GM15510 (cell line): ENCODE measurements around the gene RIPOR1.
A peak's percentile ranks its signal among the peaks of the same experiment; 100 is the strongest.

ENCODE experiments used
- POLR2A ChIP-seq: IDR thresholded peaks from 3 replicates; pipeline ENCODE4 v1.6.1; 2011; ENCODE audit warnings: borderline replicate concordance; ENCODE audit not compliant: insufficient read length; ENCODE audit errors: extremely low read depth

RIPOR1 gene

GRCh38 chr16:67528222-67528869 is at the start of gene RIPOR1:
Gene RIPOR1 (plus strand): TSS chr16:67528829. CDS start chr16:67538447, 9,618 bp downstream.
- TF ChIP-seq POLR2A, result no peak

GRCh38 chr16:67480833-67481560 is 47.6 kb upstream of the RIPOR1 start, which contains the start of gene ATP6V0D1:
Gene ATP6V0D1 (minus strand): TSS chr16:67481157. CDS start chr16:67481086, 71 bp downstream.
- peak; percentile 60 for TF ChIP-seq POLR2A

- TF ChIP-seq POLR2A, result peak; percentile 29
Measured at GRCh38 chr16:67481561-67482232, 46.9 kb upstream of the RIPOR1 start.

- TF ChIP-seq POLR2A, result no peak
Measured at GRCh38 chr16:67482233-67482924, 46.2 kb upstream of the RIPOR1 start.

- TF ChIP-seq POLR2A, result no peak
Measured at GRCh38 chr16:67483150-67483549, 45.5 kb upstream of the RIPOR1 start, which contains the start of gene AGRP. Gene AGRP (minus strand): TSS chr16:67483547. CDS start chr16:67483398, 149 bp downstream.

GRCh38 chr16:67483731-67484525 is 44.7 kb upstream of the RIPOR1 start:
- TF ChIP-seq POLR2A, result no peak

- TF ChIP-seq POLR2A, result no peak
Measured at GRCh38 chr16:67486805-67487204, 41.8 kb upstream of the RIPOR1 start.

GRCh38 chr16:67489401-67490083 is 39.1 kb upstream of the RIPOR1 start:
- no peak for TF ChIP-seq POLR2A

- no peak for TF ChIP-seq POLR2A
Measured at GRCh38 chr16:67490335-67491096, 38.1 kb upstream of the RIPOR1 start.

- no peak for TF ChIP-seq POLR2A
Measured at GRCh38 chr16:67499106-67499505, 29.5 kb upstream of the RIPOR1 start.

GRCh38 chr16:67504031-67505021 is 24.3 kb upstream of the RIPOR1 start:
- TF ChIP-seq POLR2A, result no peak

- no peak for TF ChIP-seq POLR2A
Measured at GRCh38 chr16:67506468-67506867, 22.2 kb upstream of the RIPOR1 start.
